HG03520 (cell line): Measurements from ENCODE around the gene CAMKK1.

ENCODE experiments used
- ATAC-seq: cut with Tn5 transposase; IDR thresholded peaks from one replicate; pipeline ENCODE4 v1.9.1; 2021; ENCODE audit warnings: mild to moderate bottlenecking, moderate library complexity; ENCODE audit not compliant: unreplicated experiment

CAMKK1 gene

GRCh38 chr17:3897731-3898130 is 4.9 kb upstream of the CAMKK1 start:
- no peak for ATAC-seq

DNA sequence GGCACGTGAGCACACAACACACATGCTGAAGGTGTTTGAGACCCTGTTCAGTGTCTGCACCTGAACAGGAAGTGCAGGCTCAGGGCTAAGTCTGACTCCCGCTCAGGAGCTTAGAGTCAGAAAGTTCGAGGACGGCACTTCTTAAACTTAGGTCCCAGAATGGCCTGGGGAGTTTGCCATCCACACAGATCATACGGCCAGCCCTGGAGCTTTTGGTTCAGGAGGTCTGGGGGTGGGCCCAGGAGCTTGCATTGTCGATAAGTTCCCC is 4.0 kb upstream of the CAMKK1 start:
- no peak for ATAC-seq

DNA sequence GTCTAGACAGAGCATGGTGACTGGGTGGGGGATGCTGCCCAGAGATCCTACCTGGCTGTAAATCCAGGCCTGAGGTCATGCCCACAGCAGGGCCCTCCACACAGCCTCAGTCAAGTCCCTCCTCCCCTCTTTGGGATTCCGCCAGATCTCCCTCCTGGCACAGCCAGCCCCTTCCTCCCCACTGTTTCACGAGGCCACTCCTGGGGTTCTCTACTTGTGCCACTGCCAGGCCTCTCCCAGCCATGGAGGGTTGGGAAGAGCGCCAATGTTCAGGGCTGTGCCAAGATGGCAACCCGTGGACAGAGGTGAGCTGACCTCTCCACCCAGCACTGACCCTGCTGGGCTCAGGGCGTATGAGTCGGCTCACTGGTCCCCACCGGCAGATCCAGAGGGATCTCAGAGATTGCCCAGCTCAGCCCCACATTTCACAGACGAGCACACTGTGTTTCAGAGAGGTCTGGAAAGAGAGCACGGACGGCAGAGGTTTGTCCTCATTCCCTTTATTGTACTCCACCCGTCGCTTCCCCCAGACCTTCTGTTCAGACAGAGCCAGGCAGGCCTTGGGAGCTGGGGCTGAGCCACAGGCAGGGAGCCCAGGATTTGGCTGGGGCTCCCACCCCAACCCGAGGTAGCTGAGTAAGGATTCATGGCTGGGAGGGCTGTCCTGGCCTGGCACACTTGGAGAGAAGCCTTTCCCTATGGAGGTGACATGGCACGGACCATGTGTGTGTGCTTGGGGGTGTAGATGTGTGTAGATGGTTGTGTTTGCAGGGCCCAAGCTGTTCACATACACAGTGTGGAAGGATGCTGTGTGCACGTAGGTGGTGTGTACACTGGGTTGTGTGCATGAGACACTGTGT is 3.5 kb upstream of the CAMKK1 start:
- no peak for ATAC-seq

- no peak for ATAC-seq
These were observed 2.5 kb upstream of the CAMKK1 start for GRCh38 chr17:3895354-3895753.

- no peak for ATAC-seq
These were observed 2.1 kb upstream of the CAMKK1 start for GRCh38 chr17:3894911-3895343.

DNA sequence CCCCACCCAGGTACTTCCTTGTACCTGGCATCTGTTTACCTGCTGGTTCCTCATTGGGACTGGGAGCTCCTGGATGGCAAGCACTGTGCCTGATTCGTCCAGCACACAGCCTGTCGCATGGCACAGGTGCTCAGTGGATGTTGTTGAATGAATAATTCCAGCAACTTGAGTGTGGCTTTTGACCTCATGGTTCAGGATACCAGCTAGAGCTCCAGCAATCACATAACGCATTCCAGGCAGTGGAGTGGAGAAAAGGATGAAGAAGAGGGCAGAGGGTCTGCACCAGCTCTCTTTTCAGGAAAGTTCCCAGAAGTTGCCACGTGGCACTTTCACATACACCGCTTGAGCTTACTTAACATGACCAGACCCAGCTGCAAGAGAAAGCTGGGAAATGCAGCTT is 1.3 kb upstream of the CAMKK1 start:
- ATAC-seq, result no peak

DNA sequence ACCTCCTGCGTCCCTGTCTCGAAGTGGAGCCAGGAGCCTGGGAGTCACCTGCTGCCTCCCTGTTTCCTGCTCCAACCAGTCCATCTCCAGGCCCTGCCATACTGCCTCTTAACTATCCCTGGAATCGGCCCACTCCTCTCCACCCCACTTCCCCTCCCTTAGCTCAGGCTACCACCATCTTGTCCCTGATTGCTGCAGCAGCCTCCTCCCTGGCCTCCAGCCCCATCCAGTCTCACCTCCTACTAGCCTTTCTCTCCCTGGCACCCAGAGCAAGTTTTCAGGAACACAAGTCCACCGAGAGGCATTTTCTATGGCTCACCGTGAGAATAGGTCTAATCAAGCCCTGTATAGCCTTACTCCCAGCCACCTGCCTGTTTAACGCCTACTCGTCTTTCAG is 865 bp upstream of the CAMKK1 start:
- no peak for ATAC-seq

DNA sequence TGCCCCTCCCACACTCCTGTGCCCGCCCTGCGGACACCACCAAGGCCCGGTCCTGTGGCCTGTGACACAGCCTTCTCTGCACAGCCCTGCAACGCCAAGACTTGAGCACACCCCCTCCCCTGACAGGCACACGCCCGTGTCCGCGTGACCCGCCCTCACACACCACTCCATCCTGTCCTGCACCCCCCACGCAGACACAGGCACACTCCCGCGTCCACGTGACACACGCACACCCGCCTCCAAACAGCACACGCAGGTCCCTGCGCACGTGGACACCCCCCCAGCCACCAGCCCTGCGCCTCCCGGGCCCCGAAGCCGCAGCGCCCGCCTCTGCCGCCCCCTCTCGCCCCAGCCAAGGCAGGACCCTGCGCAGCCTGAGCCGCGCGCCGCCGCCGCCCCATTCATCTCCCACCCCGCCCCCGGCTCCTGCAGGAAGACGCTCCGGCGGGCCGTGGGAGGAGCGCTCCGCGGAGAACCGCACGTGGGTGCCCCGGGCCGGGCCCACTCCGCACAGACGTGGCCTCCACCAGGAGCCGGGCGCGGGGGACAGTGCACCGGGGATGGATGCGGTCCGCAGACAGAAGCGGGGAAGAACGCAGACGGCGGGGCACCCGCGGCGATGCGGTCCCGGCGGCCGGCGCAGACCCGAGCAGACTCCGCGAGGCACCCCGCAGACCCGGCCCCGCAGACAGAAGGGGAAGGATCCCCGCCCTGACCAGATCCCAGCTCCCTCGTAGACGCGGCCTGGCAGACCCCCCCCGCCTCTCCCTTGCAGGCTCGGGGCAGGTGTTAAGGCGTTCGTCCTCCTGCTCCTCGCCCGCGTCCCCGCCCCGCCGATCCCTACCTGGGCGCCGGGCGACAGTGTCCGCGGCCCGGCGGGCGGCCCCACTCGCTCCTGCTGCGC is 506 bp downstream of the CAMKK1 start:
- ATAC-seq, result peak; percentile 12

DNA sequence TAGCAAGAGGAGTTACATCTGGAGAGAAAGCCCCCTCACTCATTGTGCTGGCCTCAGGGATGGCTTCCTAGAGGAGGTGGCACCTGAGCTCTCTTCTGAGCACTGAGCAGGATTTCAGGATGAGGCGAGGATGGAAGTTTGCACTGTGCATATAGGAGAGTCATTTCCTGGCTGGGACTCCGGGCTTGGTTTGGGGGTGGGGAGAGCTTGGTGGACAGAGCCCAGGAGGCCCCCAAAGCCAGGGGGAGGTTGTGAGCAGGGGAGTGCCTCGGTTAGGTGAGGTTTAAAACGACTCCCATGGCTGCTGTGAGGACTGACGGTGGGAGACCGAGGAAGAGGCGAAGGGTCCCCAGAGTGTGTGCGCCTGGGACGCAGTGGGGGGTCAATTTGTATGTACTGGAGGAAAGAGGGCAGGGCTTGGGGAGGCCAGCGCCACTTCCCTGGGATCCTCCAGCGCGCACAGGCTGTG is 1.2 kb downstream of the CAMKK1 start:
- ATAC-seq, result no peak

DNA sequence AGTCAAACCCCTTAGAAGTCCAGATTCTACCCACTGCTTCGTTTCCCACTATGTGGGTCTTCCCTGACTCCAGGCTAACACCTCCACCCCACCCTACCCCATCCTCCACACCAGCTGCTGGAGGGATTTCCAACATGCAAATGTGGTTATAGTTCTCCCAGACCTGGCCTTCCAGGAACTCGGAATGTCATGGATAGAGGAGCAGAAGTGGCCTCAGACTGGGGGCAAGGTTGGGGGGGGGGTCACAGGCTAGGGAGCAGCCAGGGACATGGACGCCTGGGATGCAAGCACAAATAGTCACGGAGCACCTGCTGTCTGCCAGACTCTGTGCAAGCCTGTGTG is 2.0 kb downstream of the CAMKK1 start:
- no peak for ATAC-seq

GRCh38 chr17:3890082-3890877 is 2.6 kb downstream of the CAMKK1 start:
- no peak for ATAC-seq

DNA sequence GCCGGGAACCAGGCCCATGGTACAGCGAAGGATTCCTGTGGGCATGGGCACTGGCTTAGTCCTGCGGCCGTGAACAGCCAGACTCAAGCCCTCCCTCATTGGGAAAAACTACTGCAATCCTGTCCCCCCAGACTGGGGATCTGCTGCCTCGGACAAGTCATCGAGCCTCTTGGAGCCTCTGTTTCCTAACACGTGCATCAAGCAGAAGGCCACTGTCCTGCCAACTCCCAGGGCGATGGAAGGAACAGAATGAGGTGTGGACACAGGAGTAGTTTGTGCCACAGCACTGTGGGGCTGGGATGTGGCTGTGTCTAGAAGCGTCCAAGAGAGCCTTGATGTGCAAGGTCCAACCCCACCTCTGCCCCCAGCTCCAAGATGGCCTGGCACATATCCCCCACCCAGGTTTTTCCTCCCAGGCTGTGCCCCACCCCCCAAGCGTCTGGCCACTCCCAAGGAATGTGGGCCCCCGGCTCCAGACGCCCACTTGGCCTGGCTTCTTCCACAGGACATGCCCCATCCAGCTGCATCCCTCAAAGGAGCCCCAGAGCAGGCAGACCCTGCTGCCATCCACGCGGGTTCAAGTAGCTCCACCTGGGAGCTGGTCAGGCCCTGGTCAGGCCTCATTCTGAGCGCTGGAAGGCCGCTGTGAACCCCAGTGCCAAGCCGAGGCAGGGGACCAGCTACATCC is 3.4 kb downstream of the CAMKK1 start:
- no peak for ATAC-seq

DNA sequence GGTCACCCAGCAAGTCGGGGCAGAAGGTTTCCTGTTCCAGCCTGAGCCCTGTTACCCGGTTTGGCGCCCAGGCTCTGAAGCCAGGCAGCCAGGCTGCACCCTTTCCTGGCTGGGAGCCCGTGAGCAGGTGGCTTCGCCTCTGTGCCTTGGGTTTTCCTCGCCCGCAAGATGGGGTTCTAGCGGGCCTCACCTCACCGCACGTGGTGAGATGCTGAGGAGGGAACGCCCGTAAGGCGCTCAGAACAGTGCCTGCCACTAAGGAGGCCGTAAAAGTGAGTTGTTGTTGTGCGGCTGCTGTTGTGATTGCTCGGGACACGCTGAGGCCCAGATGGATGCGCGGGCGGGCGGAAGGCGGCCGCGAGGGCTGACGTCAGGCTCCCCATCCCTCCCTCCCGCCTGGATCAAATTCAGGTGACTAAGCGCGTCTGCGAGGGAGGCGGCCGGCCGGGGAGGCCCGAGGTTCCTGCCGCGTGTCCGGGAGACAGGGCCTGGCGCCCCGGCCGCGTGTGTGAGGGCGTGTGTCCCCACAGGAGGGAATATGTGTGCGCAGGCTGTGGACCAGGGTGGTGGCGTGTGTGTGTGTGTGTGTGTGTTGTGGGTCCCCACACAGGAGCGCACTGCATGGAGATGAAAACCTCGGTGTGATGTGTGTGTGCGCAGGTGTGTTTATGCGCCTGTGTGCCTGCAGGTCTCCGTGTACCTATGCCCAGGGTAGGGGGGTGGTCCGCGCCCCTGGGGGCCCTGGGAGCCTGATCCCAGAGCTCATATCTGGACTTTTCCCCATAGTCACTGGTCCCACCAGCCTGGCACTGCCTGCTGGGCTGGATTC is 4.3 kb downstream of the CAMKK1 start:
- no peak for ATAC-seq

GRCh38 chr17:3887804-3888203 is 5.0 kb downstream of the CAMKK1 start:
- no peak for ATAC-seq

GRCh38 chr17:3887394-3887793 is 5.5 kb downstream of the CAMKK1 start:
- ATAC-seq, result no peak

- no peak for ATAC-seq
These were observed 6.1 kb downstream of the CAMKK1 start for GRCh38 chr17:3886776-3887175.

DNA sequence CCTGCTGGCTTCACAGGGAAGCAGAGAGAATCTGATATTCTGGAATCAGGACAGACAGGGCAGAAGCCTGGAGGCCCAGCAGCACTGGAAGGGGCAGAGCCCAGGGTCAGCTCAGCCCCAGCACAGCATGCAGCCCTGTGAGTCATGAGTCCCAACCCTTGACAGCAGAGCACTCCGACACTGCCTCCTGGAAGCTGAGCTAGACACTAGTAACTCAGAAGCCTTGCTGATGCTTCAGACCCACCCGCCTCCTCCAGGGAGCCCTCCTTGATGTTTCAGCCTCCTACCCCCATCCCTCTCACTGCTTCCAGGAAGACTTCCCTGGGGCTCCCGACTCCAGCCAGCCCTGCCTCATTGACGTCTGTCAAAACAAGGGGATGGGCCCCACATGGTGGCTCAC is 6.9 kb downstream of the CAMKK1 start:
- ATAC-seq, result no peak

GRCh38 chr17:3885271-3885670 is 7.6 kb downstream of the CAMKK1 start:
- no peak for ATAC-seq

- no peak for ATAC-seq
These were observed 8.7 kb downstream of the CAMKK1 start for GRCh38 chr17:3884188-3884587.

DNA sequence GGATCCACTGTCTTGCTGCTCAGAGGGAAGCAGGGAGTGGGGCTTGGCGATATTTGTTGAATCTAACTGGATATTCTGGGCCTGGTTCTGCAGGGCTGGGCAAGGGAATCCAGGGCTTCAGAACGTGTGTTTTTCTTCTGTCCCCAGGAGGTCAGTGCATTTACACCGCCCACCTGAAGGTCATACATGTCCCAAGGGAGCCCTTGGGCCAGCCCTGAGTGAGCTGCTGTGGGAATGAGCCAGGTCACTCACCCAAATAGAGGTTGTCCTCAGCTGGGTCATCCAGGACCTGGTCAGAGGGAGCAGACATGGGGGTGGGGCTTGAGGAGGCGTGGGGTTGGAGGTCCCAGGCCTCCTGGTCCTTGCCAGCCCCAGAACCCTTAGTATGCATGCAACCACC is 10.6 kb downstream of the CAMKK1 start:
- ATAC-seq, result no peak
